OCI-M2 (cell line): ENCODE measurements around the gene NEFH.
"Not testable (repeated sequence)": the region's sequence is repeated elsewhere in the genome, so short reads cannot be mapped to it uniquely, and the experiment has no call there.

Experiments used
- DNase-seq: peaks from one replicate; lab custom pipeline; 2025; ENCODE audit not compliant: unreplicated experiment; lab: John Stamatoyannopoulos, UW

Gene NEFH

GRCh38 chr22:29489127-29489780 lies 9.2 kb downstream of the NEFH start:
- not testable (repeated sequence) for DNase-seq

- DNase-seq: no peak
Observed at GRCh38 chr22:29491012-29491411, 11.0 kb downstream of the NEFH start.

GRCh38 chr22:29493636-29494035 lies 13.6 kb downstream of the NEFH start:
- no peak for DNase-seq

GRCh38 chr22:29499852-29500251 lies 19.8 kb downstream of the NEFH start:
- no peak for DNase-seq

- no peak for DNase-seq
Observed at GRCh38 chr22:29503811-29504372, 23.9 kb downstream of the NEFH start.

- DNase-seq: no peak
Observed at GRCh38 chr22:29509298-29509697, 29.3 kb downstream of the NEFH start.

GRCh38 chr22:29509815-29510214 lies 29.8 kb downstream of the NEFH start:
- no peak for DNase-seq

- DNase-seq: no peak
Observed at GRCh38 chr22:29510542-29510941, 30.5 kb downstream of the NEFH start.

GRCh38 chr22:29511126-29511862 lies 31.3 kb downstream of the NEFH start:
- no peak for DNase-seq

GRCh38 chr22:29512031-29512430 lies 32.0 kb downstream of the NEFH start:
- no peak for DNase-seq

- DNase-seq: no peak
Observed at GRCh38 chr22:29517215-29517908, 37.3 kb downstream of the NEFH start.

GRCh38 chr22:29518427-29518826 lies 38.4 kb downstream of the NEFH start:
- no peak for DNase-seq

GRCh38 chr22:29519996-29520395 lies 40.0 kb downstream of the NEFH start:
- DNase-seq: no peak

- no peak for DNase-seq
Observed at GRCh38 chr22:29520851-29521250, 40.8 kb downstream of the NEFH start.

GRCh38 chr22:29521526-29521925 lies 41.5 kb downstream of the NEFH start:
- no peak for DNase-seq

GRCh38 chr22:29523761-29524160 lies 43.7 kb downstream of the NEFH start:
- DNase-seq: no peak

- no peak for DNase-seq
Observed at GRCh38 chr22:29524442-29525191, 44.6 kb downstream of the NEFH start.

- DNase-seq: no peak
Observed at GRCh38 chr22:29528144-29528543, 48.1 kb downstream of the NEFH start.

GRCh38 chr22:29530716-29531115 lies 50.7 kb downstream of the NEFH start:
- DNase-seq: no peak

- DNase-seq: no peak
Observed at GRCh38 chr22:29531419-29531818, 51.4 kb downstream of the NEFH start.

- no peak for DNase-seq
Observed at GRCh38 chr22:29536411-29536810, 56.4 kb downstream of the NEFH start.
